Myocyte (in vitro differentiated cells): ENCODE results near the gene RBFOX2. TPM values are rescaled to one million over a fixed set of nuclear protein-coding genes. Genes with fewer than 3 reads are reported as not detected.
A peak's percentile ranks its signal among the peaks of the same experiment; 100 is the strongest.

Source experiments
- DNase-seq: peaks from one replicate; pipeline ENCODE4 v3.0.0-alpha.2; 2012; ENCODE audit warnings: low read depth
- total RNA-seq: library from RNA; depleted of rRNA; stranded (reverse); fragments of >200 nt; gene quantifications from 2 replicates; pipeline ENCODE4 v1.2.3, GENCODE V29; 2014

The RBFOX2 gene
- total RNA-seq, 1 donor from 2014 or later, result 179 TPM

DNA sequence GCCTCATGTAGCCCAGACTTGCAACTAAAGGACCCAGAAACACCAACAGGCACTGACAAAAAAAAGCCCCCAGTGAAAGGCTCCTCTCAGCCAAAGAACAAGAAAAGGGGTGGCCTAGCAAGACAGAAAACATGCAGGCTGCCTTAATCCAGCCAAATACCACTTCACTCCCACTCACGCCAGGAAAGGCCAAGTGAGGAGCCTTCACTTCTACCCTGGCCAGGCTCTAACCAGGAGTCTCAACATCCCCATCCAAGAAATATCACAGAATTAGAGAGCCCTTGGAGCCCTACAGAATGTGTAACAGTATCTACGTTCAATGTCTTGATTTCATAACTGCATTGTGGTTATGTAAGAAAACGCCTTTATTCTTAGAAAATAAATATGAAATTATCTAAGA, 162.0 kb downstream of the RBFOX2 start:
- no peak for DNase-seq

DNA sequence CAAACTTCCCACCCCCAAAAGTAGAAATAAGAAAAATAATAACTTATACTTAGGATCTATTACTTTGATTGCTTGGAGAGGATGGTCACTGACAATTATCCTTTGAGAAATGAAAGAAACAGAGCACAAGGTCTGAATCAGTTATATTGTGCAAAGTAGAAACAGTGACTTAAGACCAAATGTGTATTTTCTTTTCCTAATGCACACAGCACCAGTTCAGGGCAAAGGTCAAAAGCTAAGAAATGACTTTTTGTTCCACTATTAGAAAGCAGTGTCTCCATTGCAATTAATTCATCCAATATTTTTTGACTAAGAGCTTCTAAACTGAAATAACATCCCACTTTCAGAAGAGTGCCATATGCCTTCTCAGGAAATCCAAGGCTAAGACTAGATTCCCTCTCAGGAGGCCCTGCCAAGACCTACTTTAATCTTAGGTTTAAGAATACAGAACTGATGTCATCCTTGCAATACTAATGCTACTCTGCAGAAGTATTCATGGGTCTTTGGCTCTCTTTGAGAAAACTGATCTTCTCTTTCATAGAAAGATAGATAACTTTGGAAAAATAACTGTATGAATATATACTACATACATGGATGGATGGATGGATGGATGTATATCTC, 164.0 kb downstream of the RBFOX2 start:
- no peak for DNase-seq

DNA sequence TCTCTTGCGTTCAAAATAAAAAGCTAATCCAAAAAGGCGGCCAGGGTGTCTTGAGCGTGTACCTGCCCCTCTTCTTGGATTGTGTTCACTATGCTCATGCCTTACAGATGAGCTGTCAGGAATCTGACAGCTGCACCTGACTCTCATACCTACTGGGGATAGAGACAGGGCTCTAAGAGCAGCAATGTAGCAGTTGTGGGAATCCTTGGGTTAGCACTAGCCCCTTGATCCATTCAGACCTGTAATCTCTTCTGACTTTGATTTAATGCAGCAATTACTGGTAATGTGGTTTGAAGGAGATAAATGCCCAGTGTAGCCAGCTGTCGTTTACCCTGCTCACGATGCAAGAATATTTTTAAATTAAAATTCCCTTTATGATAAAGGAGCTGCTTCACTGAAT, 165.2 kb downstream of the RBFOX2 start:
- peak; percentile 70 for DNase-seq

DNA sequence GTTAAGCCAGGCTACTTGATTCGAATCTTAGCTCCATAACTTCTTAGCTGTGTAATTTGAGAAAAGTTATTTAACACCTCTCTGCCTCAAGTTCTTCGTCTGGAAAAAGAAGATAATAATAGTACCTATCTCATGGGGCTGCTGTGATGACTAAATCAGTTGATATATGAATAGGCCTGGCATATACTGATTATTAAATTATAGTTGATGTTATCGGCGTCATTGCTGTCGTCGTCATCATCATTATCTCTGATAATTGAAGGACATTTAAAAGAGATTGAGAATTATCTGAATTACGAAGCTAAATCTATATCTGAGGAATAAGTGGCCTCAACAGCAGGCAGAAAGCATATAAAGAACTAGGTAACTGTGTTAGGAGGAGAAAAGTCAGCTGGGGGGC, 165.9 kb downstream of the RBFOX2 start:
- DNase-seq, result peak; percentile 51

DNA sequence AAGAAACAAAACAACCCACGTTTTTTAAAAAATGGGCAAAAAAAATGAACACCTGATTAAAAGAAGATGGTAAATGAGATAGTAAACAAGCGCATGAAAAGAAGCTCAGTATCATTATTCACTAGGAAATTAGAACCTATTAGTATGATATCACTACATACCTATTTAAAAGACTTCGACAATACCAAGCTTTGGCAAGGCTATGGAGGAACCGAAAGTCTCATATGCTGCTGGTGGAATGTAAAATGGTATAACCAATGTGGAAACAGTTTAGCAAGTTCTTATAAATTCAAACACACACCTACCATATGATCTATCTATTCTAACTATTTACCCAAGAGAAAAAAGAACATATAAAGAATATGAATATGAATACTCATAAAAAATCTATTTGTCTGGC, 167.2 kb downstream of the RBFOX2 start:
- no peak for DNase-seq

DNA sequence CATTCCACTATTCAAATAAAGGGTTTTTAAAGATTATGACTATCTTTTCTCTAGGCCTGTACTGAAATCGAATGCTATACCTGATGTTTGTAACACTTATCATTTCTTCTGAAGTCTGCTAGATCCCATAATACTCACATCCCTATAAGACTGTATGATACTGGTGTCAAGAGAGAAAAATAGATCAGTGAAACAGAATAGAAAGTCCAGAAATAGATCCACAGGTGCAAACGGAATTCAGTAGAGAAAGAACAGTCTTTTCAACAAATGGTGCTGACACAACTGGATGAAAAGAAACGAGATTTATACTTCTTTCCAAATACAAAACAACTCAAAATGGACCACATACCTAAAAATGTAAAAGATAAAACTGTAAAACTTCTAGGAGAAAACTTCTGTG, 167.8 kb downstream of the RBFOX2 start:
- no peak for DNase-seq

DNA sequence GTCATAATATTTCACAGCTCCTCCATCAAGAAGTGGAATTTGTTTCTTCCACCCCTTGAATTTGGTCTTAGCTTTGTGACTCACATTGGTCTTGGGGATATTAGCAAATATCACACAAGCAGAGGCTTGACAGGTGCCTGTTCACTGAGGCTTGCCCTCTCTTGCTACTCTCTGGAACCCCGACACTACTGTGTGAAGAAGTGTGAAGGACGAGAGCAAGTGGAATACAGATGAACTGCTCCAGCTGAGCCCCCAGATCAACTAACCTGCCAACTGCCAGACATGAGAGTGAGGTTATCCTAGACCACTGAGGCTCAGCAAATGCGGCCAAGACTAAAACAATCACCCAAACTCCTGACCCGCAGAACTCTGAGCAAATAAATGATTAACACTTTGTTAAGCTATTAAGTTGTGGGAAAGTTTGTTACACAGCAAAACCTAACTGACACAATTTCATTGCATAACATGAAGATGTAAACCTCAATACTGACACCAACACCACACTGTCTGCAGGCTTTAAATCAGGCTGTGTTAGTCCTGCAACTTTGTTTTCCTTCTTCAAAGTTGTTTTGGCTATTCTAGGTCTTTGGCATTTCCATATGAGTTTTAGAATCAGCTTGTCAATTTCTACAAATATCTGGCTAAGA, 168.4 kb downstream of the RBFOX2 start:
- peak; percentile 59 for DNase-seq

DNA sequence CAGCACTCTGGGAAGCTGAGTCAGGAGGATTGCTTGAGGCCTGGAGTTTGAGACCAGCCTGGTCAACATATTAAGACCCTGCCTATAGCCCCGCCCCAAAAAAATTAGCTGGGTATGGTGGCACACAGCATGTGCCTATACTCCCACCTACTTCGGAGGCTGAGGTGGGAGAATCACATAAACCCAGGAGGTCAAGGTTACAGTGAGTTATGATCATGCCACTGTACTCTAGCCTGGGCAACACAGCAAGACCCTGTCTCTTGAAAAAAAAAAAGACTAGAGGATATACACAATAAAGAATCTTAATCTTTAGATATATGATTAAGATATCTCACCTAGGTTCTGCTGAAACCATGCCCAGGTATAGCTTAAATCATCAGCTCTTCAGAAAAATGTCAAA, 174.3 kb downstream of the RBFOX2 start:
- no peak for DNase-seq

DNA sequence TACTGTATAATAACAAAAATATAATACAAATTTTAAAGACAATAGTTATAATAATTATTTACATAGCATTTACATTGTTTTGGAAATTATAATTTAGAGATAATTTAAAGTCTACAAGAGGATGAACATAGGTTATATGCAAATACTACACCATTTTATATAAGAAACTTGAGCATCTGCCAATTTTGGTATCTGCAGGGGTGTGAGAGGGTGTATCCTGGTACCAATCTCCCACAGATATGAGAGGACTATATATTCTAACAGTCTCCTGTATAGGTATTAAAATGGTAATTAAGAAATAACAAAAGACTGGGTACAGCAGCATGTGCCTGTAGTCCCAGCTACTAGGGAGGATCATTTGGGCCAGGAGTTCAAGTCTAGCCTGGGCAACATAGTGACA, 176.5 kb downstream of the RBFOX2 start:
- no peak for DNase-seq

DNA sequence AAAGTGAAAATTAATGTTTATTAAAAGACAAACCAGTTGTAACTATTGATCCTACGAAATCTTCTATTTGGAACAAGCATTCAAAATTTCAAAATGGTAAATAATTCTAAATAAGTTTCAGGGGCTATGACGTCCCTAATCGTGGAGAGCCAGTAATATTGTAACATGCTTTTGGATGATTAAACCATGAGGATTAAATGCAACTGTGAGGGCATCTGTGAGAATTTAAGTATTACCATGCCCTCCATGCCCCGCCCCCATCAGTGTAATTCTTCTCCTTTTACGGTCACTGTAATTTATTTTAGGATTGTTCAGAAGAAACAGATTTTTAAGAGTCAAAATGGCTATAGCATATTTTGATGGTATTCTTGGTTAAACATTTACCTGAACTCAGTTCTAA, 177.8 kb downstream of the RBFOX2 start:
- DNase-seq, result peak; percentile 45

DNA sequence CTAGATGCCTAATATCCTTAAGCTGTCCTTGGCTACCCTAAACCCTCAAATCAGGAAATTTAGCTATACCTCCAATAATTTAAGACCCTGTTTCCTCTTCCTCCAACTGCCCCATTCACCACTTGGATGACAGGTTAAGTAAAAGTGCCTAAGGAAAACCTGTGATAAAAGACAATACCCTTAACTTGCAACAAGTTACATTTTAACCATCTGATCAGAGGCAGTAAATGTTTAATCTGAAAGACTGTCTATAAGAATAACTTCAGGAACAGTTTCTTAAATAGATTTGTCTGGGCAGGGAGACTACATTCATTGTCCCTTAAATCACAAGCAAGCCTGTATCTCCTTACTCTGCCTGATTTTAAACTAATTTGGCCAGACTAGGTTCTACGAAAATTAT, 181.8 kb downstream of the RBFOX2 start:
- no peak for DNase-seq

DNA sequence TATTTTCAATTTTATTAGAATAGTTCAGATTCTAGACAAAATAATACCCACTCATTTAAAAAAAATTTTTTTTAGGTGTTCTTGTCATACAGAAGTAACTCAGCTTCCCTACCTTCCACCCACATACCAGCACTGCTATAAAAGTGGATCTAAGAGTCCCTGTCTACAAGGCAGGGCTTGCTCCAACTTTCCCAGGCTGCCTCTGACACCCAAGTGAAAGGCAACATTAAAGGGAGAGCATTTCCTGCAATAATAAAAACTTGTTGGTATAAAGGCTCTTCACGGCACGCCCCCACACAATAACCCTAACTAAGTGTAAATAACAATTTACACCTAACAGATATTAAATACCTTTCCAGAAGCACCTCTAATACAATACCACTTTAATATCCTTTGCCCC, 183.7 kb downstream of the RBFOX2 start:
- DNase-seq, result no peak

DNA sequence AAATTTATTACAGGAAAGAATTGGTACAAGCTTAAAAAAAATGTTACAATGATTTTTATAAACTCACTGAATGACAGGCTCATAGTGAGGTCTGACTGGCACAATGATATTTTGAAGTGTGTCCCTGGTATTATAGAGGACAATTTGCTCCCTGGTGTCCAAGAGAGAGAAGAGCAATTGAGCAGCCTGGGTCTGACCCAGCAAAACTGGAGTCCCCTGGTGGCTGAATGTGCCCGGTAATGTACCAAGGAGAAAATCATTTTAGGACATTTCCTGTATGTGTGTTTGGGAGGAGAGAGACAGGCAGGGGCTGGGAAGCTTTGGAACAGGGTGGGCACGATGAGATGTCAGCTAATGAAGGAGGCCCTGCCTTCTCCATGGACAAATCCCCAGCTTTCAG, 185.7 kb downstream of the RBFOX2 start:
- DNase-seq, result peak; percentile 72

DNA sequence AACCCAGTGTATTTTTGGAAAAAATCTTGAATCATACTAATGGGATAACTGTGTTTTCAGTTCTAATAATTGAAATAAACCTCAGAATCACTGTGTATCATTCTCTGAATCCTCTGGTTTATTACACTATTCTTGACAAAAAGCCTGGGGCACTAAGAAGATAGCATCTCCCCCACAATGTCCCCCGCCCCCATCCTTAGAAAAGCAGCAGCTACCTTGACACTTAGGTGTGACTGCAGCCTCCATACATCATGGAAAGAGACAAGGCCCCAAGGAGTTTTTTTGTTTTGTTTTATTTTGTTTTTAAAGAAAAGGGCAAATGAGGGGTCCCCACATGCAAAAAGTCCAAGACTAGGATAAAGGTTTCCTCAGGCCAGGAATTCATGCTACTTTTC, 186.1 kb downstream of the RBFOX2 start:
- no peak for DNase-seq

DNA sequence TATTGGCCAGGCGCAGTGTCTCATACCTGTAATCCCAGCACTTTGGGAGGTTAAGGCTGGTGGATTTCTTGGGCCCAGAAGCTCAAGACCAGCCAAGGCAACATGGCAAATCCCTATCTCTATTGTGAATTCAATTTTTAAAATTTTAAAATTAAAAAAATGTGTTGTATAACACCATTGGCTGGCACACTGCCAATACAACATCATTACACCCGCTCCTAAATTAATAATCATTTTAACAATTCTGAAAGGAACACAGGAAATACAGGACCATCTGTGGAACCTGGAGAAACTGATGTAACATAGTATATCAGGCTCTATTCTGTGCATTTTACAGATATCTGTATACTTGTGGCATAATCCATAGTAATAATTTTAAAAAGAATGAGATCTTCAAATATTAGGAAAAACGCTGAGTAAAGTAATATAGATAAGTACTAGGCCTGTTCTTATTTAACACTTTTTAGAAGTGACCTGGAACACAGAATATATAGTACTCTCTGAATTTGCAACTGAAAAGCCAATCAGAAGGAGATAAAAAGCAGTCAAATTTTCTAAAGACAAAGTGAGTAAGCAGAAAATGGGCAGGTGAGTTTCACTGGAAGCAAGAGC, 186.6 kb downstream of the RBFOX2 start:
- DNase-seq, result no peak

DNA sequence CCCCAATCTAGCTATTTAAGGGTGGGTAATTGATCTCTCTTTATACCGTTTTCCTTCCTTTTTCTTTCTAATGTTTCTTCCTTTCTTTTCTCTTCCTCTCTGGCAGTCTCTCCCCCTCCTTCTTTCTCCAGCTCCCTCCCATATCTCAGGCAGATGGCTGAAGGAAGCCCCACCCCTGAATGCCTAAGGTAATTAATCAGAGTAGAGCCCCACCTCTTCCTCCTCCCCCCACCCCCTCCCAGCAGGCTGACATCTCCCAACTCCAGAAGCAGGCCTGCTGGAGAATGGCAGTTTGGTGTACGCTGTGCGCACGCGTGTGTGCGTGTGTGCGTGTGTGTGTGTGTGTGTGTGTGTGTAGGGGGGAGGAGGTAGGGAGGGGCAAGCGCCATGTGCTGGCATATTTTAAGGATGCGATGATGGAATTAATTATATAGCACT, 188.3 kb downstream of the RBFOX2 start:
- peak; percentile 97 for DNase-seq

DNA sequence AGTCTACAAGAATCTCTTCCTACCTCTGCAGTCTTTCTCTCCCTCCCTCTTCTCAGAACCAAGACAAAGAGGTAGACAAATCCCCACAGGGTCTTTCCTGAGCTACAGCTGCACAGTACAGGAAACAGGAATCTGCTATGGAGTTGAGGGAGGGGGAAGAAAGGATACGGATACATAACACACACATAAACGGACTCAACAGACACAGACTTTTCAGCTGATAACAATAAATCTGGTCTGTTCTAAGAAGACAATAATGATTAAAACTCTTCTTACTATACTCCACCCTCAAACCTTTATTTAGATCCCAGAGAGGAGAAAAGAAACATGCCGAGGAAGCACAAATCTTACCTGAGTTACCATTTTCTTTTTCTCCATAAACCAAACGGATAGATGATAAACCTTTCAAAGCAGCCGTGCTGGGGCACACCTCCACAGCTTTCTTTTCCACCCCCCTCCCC, 188.8 kb downstream of the RBFOX2 start:
- peak; percentile 45 for DNase-seq

DNA sequence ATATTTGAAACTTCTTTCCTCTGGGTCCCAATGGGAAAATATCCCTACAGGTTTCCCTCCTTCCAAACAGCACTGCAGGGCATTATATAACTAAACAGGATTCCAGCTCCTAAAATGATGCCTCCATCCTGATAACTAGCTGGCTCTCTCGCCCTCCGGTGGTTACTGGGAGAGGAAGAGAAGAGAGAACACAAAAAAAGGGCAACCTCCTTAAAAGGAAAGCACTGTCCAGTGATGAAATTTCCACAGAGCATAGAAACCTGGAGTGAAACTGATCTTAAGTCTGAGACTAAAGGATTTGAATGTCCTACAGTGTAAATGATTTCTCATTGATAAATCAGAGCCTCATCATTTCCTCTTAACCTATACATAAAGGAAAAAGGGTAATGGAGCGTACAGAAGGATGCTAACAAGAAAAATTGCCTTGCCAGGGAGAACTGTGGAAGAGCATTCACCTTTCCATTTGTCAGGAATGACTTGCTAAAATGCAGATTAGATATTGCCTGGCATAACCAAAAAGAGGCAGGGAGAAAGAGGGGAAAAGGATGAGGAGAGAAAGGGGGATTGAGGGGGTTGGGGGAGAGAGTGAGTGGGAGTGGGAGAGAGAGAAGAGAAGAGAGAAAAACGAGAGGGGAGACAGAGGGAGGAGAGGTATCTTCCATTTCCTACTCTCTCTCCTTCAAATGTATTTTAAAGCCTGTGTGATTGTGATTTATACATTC, 189.6 kb downstream of the RBFOX2 start:
- DNase-seq, result peak; percentile 81

DNA sequence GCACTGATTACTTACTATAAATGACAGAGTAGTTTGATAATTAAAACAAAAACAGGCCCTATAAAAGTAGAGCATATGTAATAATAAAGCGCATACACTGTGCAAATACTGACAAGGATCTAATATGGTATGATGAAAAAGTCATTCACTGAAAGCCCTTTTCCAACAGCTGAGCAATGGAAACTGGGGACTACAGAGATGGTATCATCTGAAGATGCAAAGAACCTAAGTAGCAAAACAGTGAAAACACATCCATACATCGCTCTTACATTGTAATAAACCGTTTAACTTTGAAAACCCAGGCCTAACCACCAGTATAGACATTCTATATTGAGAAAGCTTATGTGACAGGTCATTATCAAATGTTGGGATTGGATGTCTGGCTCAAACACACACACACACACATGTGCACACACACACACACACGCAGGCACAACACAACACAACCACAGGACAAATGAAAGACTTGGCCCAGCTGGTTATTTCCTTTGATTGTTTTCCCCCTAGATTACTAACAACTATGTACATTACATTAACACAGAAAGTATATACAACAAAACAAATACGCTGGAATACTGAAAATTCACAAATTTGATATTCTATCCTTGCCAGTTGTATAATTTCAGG, 191.4 kb downstream of the RBFOX2 start:
- no peak for DNase-seq

DNA sequence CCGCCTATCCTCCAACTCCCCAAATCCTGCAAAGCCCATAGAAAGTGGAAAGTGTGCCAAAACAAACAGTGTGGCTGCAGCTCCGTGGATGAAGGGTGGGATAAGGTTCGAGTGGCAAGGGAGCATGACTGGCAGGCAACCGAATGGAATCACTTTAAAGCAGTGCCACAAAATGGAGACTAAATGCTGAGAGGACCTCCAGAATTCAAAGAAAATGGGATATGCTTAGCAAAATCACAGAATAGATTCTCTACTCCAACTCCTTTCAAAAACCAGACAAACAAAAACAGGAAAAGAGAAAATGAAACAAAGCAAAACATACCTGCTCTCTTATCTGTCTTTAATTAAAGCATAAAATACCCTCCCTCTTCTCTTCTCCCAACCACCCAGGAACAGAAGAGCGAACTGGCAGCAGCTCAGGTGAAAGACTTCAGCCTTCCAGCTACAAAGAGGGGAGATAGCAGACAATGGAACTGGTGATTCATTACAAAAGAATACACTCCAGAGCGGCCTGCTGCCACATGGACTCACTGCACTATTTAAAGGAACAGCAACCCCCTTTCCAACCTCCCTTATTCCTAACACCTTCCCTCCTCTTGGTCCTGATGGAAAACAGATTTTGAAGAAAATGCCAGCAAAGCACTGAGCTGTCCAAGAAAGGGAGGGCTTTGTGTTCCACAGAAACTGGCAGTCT, 192.5 kb downstream of the RBFOX2 start:
- peak; percentile 83 for DNase-seq
